Esophagus muscularis mucosa (tissue), 4 donors: Measurements from ENCODE around the gene PTX4. TPM values are rescaled to one million over a fixed set of nuclear protein-coding genes. Genes with fewer than 3 reads are reported as not detected.

ENCODE experiments used
- DNase-seq: peaks from one replicate; pipeline ENCODE4 v3.0.0-alpha.2; 2017; ENCODE audit errors: extremely low spot score
- H3K27ac ChIP-seq, 4 donors: fragments of 200-600 bp; sonication (generic); replicated peaks in 1 of 4; 1 replicate in 3 of 4; 2 replicates in 1 of 4; pipeline ENCODE4 v1.5.1; 2016 to 2019; ENCODE audit warnings: mild to moderate bottlenecking in 1 of 4
- H3K27me3 ChIP-seq, 4 donors: fragments of 200-600 bp; sonication (generic); one replicate each; pipeline versions ENCODE4 v1.5.1 to v1.6.0; 2016 to 2019
- H3K36me3 ChIP-seq, 4 donors: fragments of 200-600 bp; sonication (generic); one replicate each; pipeline ENCODE4 v1.5.1; 2016 to 2019
- H3K4me1 ChIP-seq, 4 donors: fragments of 200-600 bp; sonication (generic); one replicate each; pipeline ENCODE4 v1.5.1; 2016 to 2019
- H3K4me3 ChIP-seq, 4 donors: fragments of 200-600 bp; sonication (generic); 1 replicate in 2 of 4; 2 replicates in 2 of 4; pipeline ENCODE4 v1.5.1; 2016 to 2019; ENCODE audit warnings: mild to moderate bottlenecking in 4 of 4, moderate library complexity in 1 of 4
- H3K9me3 ChIP-seq, 4 donors: fragments of 200-600 bp; sonication (generic); 1 replicate in 3 of 4; 2 replicates in 1 of 4; pipeline ENCODE4 v1.5.1; 2016 to 2019
- EP300 ChIP-seq: sonication (generic); formaldehyde crosslinking; IDR thresholded peaks from one replicate; pipeline ENCODE4 v1.6.1; 2017; ENCODE audit warnings: antibody characterized with exemption
- POLR2A ChIP-seq: fragments of 450-650 bp; IDR thresholded peaks from one replicate; pipeline ENCODE4 v1.6.1; 2017; ENCODE audit warnings: antibody characterized with exemption, moderate library complexity, mild to moderate bottlenecking, low read depth
- POLR2AphosphoS5 ChIP-seq, 2 donors: sonication (generic); formaldehyde crosslinking; IDR thresholded peaks; one replicate each; pipeline ENCODE4 v1.6.1; 2017; ENCODE audit warnings: antibody characterized with exemption in 2 of 2
- WGBS: methylation state at CpG from one replicate; pipeline ENCODE4 v1.1.5; 2018; 5-methylcytosine and 5-hydroxymethylcytosine counted together
- intact Hi-C: fragments of 100-400 bp; cut with DNase I; formaldehyde crosslinking; loops from one replicate; pipeline ENCODE4 v1.15.1; 2023
- total RNA-seq, 4 donors: library from RNA; depleted of rRNA; stranded (reverse); fragments of >200 nt; gene quantifications; one replicate each; pipeline versions ENCODE4 v1.1.0 to v1.2.1, GENCODE V29; 2016
- TF ChIP-seq, protein P1 (sequence below), 3 experiments: fragments of 200-600 bp in 2 of 3; fragments of 450-650 bp in 1 of 3; sonication (generic) in 2 of 3; IDR thresholded peaks; one replicate each; pipeline ENCODE4 v1.5.1; 2017 to 2019; ENCODE audit warnings: antibody characterized with exemption in 3 of 3, mild to moderate bottlenecking in 2 of 3, moderate library complexity in 1 of 3

PTX4 gene
- total RNA-seq, 4 donors from 2014 or later: 0.39 to 0.75 (median 0.66) TPM; not detected in 1

DNA sequence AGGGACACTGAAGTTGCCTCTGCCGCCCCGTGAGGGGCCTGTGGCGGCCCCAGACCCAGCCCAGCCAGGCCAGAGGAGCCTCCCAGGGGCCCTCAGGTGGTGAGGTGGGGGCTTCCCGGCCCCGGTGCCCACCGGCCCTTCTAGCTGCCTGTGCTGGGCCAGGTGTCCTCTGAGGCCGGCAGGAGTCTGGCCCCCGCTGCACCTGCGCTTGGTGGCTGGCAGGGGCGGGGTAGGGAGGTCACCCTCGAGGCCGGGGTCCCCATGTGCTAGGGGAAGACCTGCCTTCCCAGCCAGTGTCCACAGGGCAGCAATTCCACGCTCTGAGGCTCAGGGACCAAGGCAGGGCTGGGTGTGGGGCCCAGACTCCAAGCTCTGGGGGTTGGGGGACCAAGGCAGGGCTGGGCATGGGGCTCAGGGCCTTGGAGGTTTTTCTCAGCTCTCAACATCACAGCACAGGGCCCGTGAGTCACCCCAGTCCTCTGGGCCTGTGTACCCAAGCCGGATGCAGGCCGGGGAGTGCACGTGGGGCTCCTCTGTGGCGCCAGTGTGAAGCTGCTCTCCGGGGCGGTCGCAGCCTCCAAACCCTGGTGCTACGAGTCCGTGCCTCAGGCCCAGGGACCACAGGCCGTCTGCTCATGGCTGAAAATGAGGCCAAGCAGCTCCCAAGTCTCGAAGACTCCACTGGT lies 43.1 kb downstream of the PTX4 start:
- no peak overlapping the region for H3K27ac ChIP-seq
- intact Hi-C loops: no loop called here
- H3K36me3 ChIP-seq: peaks cover 20 to 59% (median 56%) of the 10 kb centered on the region in 4 donors
- TF ChIP-seq POLR2A (no peak), EP300 (no peak), POLR2AphosphoS5 (IDR thresholded peaks at IDR 0.05) (no peak)
- TF ChIP-seq, protein P1, sequence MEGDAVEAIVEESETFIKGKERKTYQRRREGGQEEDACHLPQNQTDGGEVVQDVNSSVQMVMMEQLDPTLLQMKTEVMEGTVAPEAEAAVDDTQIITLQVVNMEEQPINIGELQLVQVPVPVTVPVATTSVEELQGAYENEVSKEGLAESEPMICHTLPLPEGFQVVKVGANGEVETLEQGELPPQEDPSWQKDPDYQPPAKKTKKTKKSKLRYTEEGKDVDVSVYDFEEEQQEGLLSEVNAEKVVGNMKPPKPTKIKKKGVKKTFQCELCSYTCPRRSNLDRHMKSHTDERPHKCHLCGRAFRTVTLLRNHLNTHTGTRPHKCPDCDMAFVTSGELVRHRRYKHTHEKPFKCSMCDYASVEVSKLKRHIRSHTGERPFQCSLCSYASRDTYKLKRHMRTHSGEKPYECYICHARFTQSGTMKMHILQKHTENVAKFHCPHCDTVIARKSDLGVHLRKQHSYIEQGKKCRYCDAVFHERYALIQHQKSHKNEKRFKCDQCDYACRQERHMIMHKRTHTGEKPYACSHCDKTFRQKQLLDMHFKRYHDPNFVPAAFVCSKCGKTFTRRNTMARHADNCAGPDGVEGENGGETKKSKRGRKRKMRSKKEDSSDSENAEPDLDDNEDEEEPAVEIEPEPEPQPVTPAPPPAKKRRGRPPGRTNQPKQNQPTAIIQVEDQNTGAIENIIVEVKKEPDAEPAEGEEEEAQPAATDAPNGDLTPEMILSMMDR (IDR thresholded peaks at IDR 0.05): no peak
- WGBS: 84% methylated on average over 8 of the region's 25 CpGs
- H3K4me3 ChIP-seq: no peak overlapping the region
- no peaks in the 10 kb centered on the region for H3K27me3 ChIP-seq
- no peaks in the 10 kb centered on the region for H3K9me3 ChIP-seq
- no peak for DNase-seq
- H3K4me1 ChIP-seq: no peaks in the 10 kb centered on the region

DNA sequence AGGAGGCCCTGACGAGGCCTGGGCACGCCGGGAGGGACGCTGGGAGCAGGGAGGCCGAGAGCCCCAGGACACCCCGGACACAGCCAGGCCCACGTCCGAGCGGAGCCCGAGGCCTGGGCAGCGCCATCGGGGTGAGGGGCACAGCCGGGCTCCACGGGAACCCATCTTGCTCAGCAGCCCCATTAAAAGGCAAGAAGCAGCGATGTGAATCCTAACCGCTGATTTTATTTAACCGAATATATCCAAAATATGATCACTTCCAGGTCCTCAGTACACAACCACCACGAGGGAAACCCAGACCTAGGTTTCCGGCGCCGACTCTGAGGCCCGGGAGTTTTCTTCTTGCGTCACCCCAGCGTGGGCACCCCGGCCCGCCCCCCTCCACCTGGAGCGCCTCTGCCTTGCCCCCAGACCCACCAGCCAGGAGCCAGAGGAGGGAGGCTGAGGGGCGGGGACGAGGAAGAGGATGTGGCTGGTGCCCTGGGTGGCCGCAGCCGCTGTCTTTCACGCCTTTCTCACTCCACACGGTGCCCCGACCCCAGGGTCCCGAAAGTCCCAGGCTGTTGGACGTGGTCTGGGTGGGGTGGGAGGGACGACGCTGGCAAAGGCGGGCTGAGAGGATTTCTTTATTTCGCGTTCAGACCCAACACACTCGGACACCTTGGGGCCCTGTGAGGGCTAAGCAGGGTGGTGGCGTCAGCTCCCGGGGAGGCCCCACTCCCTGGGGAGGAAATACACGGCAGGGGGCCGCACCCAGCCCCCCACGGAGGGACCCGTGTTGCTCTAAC lies 43.8 kb downstream of the PTX4 start:
- H3K4me1 ChIP-seq: no peaks in the 10 kb centered on the region
- TF ChIP-seq, protein P1 (IDR thresholded peaks at IDR 0.05): no peak
- TF ChIP-seq POLR2A: no peak
- TF ChIP-seq EP300: no peak
- TF ChIP-seq POLR2AphosphoS5 (IDR thresholded peaks at IDR 0.05): no peak
- no peak overlapping the region for H3K27ac ChIP-seq
- WGBS: 85% methylated on average over 34 of the region's 48 CpGs
- intact Hi-C loops: no loop called here
- H3K9me3 ChIP-seq: no peaks in the 10 kb centered on the region
- H3K27me3 ChIP-seq: no peaks in the 10 kb centered on the region
- H3K4me3 ChIP-seq: no peak overlapping the region
- H3K36me3 ChIP-seq: peaks cover 15 to 52% (median 49%) of the 10 kb centered on the region in 4 donors
- no peak for DNase-seq

DNA sequence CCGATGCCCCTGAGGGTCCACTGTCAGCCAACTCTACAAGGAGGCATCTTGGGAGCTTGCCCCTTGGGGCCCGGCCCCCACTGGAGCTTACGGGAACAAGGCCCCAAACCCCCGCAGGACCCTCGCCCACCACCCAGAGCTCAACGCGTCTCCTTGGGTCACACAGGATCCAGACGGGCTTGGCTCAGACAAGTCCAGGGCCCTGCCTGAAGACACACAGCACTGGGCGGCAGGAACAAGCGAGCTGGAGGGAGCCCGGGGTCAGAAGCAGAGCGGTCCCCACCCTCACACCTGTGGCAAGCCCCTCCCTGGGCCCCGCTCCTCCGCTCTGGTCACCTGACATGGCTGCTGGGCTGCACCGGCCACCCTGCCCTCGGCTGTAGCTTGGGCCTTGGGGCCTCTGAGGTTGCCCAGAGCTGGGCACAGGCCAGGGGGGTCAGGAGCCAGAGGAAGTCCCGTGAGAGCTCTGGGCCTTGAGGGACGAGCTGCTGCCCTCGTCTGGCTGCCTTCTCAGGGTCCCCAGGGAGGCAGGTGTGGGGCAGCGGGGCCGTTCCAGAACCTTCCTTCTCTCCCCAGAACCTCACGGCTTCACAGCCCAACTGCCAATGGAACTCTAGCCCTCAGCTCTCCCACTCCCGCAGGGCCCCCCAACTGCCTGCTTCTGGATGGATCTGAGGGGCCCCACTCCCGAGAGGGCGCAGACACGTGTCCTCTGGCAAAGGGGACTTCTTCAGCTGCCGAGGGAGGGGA lies 44.6 kb downstream of the PTX4 start, which contains the start of gene CCDC154:
TSS of gene CCDC154 (minus strand) at position 577 of the 750 bp plus-strand sequence. CDS start at position 343, 234 bp downstream.
- Histone ChIP-seq H3K9me3 (no peaks in the 10 kb centered on the region), H3K27me3 (no peaks in the 10 kb centered on the region), H3K4me3 (no peak within 1 kb of the TSS), H3K36me3 (peaks cover 14 to 44% (median 41%) of the 10 kb centered on the region in 4 donors), H3K27ac (no peak within 1 kb of the TSS), H3K4me1 (no peaks in the 10 kb centered on the region)
- 72% methylated on average over 10 of the region's 27 CpGs for WGBS
- intact Hi-C loops: no loop called here
- TF ChIP-seq POLR2AphosphoS5 (IDR thresholded peaks at IDR 0.05) (no peak), EP300 (no peak), POLR2A (no peak)
- TF ChIP-seq, protein P1 (IDR thresholded peaks at IDR 0.05): no peak
- DNase-seq: no peak

DNA sequence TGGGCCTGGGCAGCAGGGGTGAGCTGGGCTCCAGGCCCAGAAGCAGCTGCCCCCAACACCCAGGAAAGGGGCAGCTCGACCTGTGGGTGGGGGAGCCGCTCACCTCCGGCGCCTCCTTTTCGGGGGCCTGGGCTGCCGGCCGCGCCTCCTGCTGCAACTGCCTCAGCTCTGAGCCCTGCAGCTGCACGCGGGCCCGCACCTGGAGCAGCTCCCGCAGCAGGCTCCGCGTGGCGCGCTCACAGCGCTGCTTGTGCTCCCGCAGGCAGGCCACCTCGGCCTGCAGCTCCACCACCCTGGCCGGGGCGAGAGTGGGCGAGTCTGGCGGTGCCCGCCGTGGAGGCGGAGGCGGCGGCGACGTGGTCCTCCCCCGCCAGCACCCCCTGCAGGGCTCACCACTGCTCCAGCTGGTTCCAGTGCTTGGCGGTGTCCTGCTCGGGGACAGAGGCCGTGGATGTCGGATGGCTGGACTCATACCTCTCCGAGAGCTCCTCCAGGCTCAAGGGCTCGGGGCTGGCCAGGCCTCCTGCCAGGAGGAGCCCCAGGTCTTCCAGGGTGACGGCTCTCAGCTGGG lies 45.3 kb downstream of the PTX4 start:
- DNase-seq: no peak
- Histone ChIP-seq H3K36me3 (peaks cover 14 to 40% (median 35%) of the 10 kb centered on the region in 4 donors), H3K27me3 (no peaks in the 10 kb centered on the region), H3K9me3 (no peaks in the 10 kb centered on the region), H3K4me3 (no peak overlapping the region), H3K27ac (no peak overlapping the region), H3K4me1 (no peaks in the 10 kb centered on the region)
- TF ChIP-seq POLR2AphosphoS5 (IDR thresholded peaks at IDR 0.05) (no peak), POLR2A (no peak), EP300 (no peak)
- TF ChIP-seq, protein P1 (IDR thresholded peaks at IDR 0.05): no peak
- WGBS: 84% methylated on average over 27 of the region's 38 CpGs
- intact Hi-C loops: no loop called here
